ENCODE results near the gene RMDN3.

The RMDN3 gene

GRCh38 chr15:40789999-40790398 is 34.9 kb upstream of the RMDN3 start:
- Histone ChIP-seq H3K4me3 (replicated peaks; ENCODE audit: insufficient read depth, low read length) (no peak overlapping the region), H3K27me3 (ENCODE audit: insufficient read depth, poor library complexity, severe bottlenecking) (no peaks in the 10 kb centered on the region), H3K27ac (replicated peaks) (no peak overlapping the region)
- no peak for DNase-seq (ENCODE audit: low read depth in 1 of 2, low spot score in 1 of 2)
- no peak for TF ChIP-seq GABPA (IDR thresholded peaks at IDR 0.05; ENCODE audit: low read depth)
- TF ChIP-seq SPI1 (IDR thresholded peaks at IDR 0.05; ENCODE audit: borderline replicate concordance, low read depth): no peak
- TF ChIP-seq POLR2AphosphoS5 (IDR thresholded peaks at IDR 0.05; ENCODE audit: low read depth): no peak
- TF ChIP-seq REST (IDR thresholded peaks at IDR 0.05; ENCODE audit: insufficient replicate concordance, low read depth): no peak

DNA sequence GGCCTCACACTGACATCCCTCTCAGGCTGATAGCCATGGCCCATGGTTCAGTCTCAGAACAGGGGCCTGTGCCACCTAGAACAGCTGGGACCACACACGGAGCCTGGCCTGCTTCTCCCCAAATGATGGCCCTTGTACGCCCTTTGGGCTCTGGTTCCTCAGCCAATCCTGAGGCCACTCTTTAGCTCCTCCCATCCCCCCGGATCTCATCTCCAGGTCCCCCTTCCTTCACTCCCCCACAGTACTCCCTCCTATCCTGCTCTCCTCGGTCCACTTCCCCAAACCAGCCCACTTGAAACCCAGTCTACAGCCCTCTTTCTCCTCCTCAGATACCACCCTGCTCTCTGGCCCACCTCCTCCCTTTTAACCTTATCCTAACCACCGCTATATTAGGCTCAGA is 34.1 kb upstream of the RMDN3 start:
- DNase-seq (ENCODE audit: low read depth in 1 of 2, low spot score in 1 of 2): no peak
- H3K27ac ChIP-seq (replicated peaks): no peak overlapping the region
- H3K4me3 ChIP-seq (replicated peaks; ENCODE audit: insufficient read depth, low read length): no peak overlapping the region
- H3K27me3 ChIP-seq (ENCODE audit: insufficient read depth, poor library complexity, severe bottlenecking): no peaks in the 10 kb centered on the region
- TF ChIP-seq REST (IDR thresholded peaks at IDR 0.05; ENCODE audit: insufficient replicate concordance, low read depth) (no peak), CTCF (IDR thresholded peaks at IDR 0.05; ENCODE audit: insufficient read depth, low read length) (no peak), GABPA (IDR thresholded peaks at IDR 0.05; ENCODE audit: low read depth) (no peak), POLR2AphosphoS5 (IDR thresholded peaks at IDR 0.05; ENCODE audit: low read depth) (no peak), SPI1 (IDR thresholded peaks at IDR 0.05; ENCODE audit: borderline replicate concordance, low read depth) (no peak)

DNA sequence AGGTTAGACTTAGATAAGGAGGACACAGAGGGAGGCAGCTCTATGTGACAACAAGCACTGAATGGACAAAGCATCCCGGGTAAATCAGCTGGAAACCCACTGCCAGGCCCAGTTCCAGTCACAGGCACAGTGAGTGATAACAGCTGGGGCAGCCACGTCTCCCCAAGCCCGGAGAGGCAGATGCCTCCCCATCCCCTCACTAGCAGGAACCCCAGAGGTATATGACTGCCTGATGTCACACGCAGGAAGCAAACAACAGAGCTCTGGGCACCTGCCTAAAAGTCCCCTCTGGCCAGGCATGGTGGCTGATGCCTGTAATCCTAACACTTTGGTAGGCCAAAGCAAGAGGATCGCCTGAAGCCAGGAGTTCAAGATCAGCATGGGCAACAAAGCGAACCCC is 32.9 kb upstream of the RMDN3 start:
- no peak overlapping the region for H3K4me3 ChIP-seq (replicated peaks; ENCODE audit: insufficient read depth, low read length)
- H3K27ac ChIP-seq (replicated peaks): no peak overlapping the region
- no peak for TF ChIP-seq REST (IDR thresholded peaks at IDR 0.05; ENCODE audit: insufficient replicate concordance, low read depth)
- TF ChIP-seq POLR2AphosphoS5 (IDR thresholded peaks at IDR 0.05; ENCODE audit: low read depth): no peak
- no peak for TF ChIP-seq CTCF (IDR thresholded peaks at IDR 0.05; ENCODE audit: insufficient read depth, low read length)
- TF ChIP-seq SPI1 (IDR thresholded peaks at IDR 0.05; ENCODE audit: borderline replicate concordance, low read depth): no peak
- TF ChIP-seq GABPA (IDR thresholded peaks at IDR 0.05; ENCODE audit: low read depth): no peak
- no peaks in the 10 kb centered on the region for H3K27me3 ChIP-seq (ENCODE audit: insufficient read depth, poor library complexity, severe bottlenecking)
- DNase-seq (ENCODE audit: low read depth in 1 of 2, low spot score in 1 of 2): no peak
